Activated CD8-positive, alpha-beta T cell treated with anti-CD3 and anti-CD28 coated beads, Interleukin-2, amount 10 ng/mL, durations not matched to agents 7 days and 5 days (primary cell): ENCODE measurements around the gene INTS6L. TPM values are rescaled to one million over a fixed set of nuclear protein-coding genes. Genes with fewer than 3 reads are reported as not detected.

Source experiments
- ATAC-seq: fragments of 150-1000 bp; cut with Tn5 transposase; one replicate; pipeline ENCODE4 v1.10.0; 2021; ENCODE audit warnings: moderate library complexity
- CTCF ChIA-PET: fragments of 350-600 bp; sonication (Branson Sonifier 250); formaldehyde crosslinking; loops from one replicate; lab custom pipeline; 2021; ENCODE audit warnings: antibody characterized with exemption; lab: Charles Lee
- POLR2A ChIA-PET: fragments of 350-600 bp; sonication (Branson Sonifier 250); formaldehyde crosslinking; loops from one replicate; lab custom pipeline; 2021; ENCODE audit warnings: antibody characterized with exemption; lab: Charles Lee
- DNase-seq: peaks from one replicate; pipeline ENCODE4 v3.0.0-alpha.2; 2020
- H3K27ac Mint-ChIP-seq: one replicate; pipeline ENCODE4 v1.8.0; 2021; ENCODE audit warnings: mild to moderate bottlenecking, mixed read lengths
- H3K27me3 Mint-ChIP-seq: one replicate; pipeline ENCODE4 v1.8.0; 2021; ENCODE audit warnings: low read depth, mixed read lengths
- H3K36me3 Mint-ChIP-seq: one replicate; pipeline ENCODE4 v1.8.0; 2021; ENCODE audit warnings: low read depth, mixed read lengths
- H3K4me1 Mint-ChIP-seq: one replicate; pipeline ENCODE4 v1.8.0; 2021; ENCODE audit warnings: low read depth, mixed read lengths
- H3K4me3 Mint-ChIP-seq: one replicate; pipeline ENCODE4 v1.8.0; 2021; ENCODE audit warnings: mild to moderate bottlenecking, mixed read lengths
- H3K9me3 Mint-ChIP-seq: one replicate; pipeline ENCODE4 v1.8.0; 2022; ENCODE audit warnings: mixed read lengths; ENCODE audit not compliant: insufficient read depth
- total RNA-seq, 2 experiments: library from RNA; stranded (reverse); gene quantifications; one replicate each; pipeline ENCODE4 v1.2.3, GENCODE V29; 2021

INTS6L gene
- 10 to 100 TPM; 24.4 to 24.9 TPM for total RNA-seq

GRCh38 chrX:135520553-135521404 lies at the start of gene INTS6L:
Gene INTS6L (plus strand): TSS chrX:135520660. CDS start chrX:135520993, 333 bp downstream.
- H3K9me3 Mint-ChIP-seq: no peaks in the 10 kb centered on the region
- peak within 1 kb of the TSS; percentile 100 for H3K27ac Mint-ChIP-seq
- POLR2A ChIA-PET: interaction anchor here (0.8 to 1.2 kb wide), 6 partner anchors 11 to 714 kb away, joined by 3 to 5 read pairs (median 3); a partner anchor contains a TSS
- H3K36me3 Mint-ChIP-seq: peaks cover 17% of the 10 kb centered on the region
- H3K4me1 Mint-ChIP-seq: peaks cover 24% of the 10 kb centered on the region
- H3K27me3 Mint-ChIP-seq: no peaks in the 10 kb centered on the region
- CTCF ChIA-PET: interaction anchor here (2.6 kb wide), 1 partner anchor 11 kb away, joined by 6 read pairs; no protein-coding TSS in a partner anchor
- ATAC-seq: peak; percentile 85
- peak within 1 kb of the TSS; percentile 99 for H3K4me3 Mint-ChIP-seq
- peak; percentile 92 for DNase-seq

GRCh38 chrX:135476378-135476777 lies 44.1 kb upstream of the INTS6L start:
- ChIA-PET POLR2A (no interaction called here), CTCF (no interaction called here)
- Mint-ChIP-seq H3K9me3 (no peaks in the 10 kb centered on the region), H3K36me3 (no peaks in the 10 kb centered on the region), H3K27me3 (peaks cover 19% of the 10 kb centered on the region), H3K4me3 (peak overlapping the region; percentile 12), H3K27ac (no peak overlapping the region), H3K4me1 (peaks cover 20% of the 10 kb centered on the region)
- peak; percentile 27 for DNase-seq
- no peak for ATAC-seq

GRCh38 chrX:135477576-135477975 lies 42.9 kb upstream of the INTS6L start:
- peak; percentile 86 for ATAC-seq
- Mint-ChIP-seq H3K4me3 (no peak overlapping the region), H3K27ac (peak overlapping the region; percentile 0), H3K27me3 (peaks cover 14% of the 10 kb centered on the region), H3K36me3 (no peaks in the 10 kb centered on the region), H3K4me1 (peaks cover 20% of the 10 kb centered on the region), H3K9me3 (no peaks in the 10 kb centered on the region)
- peak; percentile 65 for DNase-seq
- CTCF ChIA-PET: no interaction called here
- POLR2A ChIA-PET: no interaction called here

GRCh38 chrX:135480076-135480475 lies 40.4 kb upstream of the INTS6L start:
- ATAC-seq: no peak
- H3K4me1 Mint-ChIP-seq: peaks cover 20% of the 10 kb centered on the region
- POLR2A ChIA-PET: no interaction called here
- CTCF ChIA-PET: no interaction called here
- peaks cover 3% of the 10 kb centered on the region for H3K27me3 Mint-ChIP-seq
- no peaks in the 10 kb centered on the region for H3K9me3 Mint-ChIP-seq
- DNase-seq: no peak
- no peak overlapping the region for H3K27ac Mint-ChIP-seq
- no peak overlapping the region for H3K4me3 Mint-ChIP-seq
- H3K36me3 Mint-ChIP-seq: no peaks in the 10 kb centered on the region

GRCh38 chrX:135481696-135482179 lies 38.7 kb upstream of the INTS6L start:
- Mint-ChIP-seq H3K4me1 (peaks cover 7% of the 10 kb centered on the region), H3K36me3 (no peaks in the 10 kb centered on the region), H3K9me3 (no peaks in the 10 kb centered on the region), H3K27me3 (no peaks in the 10 kb centered on the region), H3K4me3 (no peak overlapping the region), H3K27ac (no peak overlapping the region)
- ChIA-PET CTCF (interaction anchor here (0.6 kb wide), 1 partner anchor 113 kb away, joined by 3 read pairs; no protein-coding TSS in a partner anchor), POLR2A (no interaction called here)
- DNase-seq: no peak
- no peak for ATAC-seq

- no peak overlapping the region for H3K27ac Mint-ChIP-seq
- H3K27me3 Mint-ChIP-seq: no peaks in the 10 kb centered on the region
- DNase-seq (peak; percentile 31), ATAC-seq (no peak)
- no peaks in the 10 kb centered on the region for H3K9me3 Mint-ChIP-seq
- no peaks in the 10 kb centered on the region for H3K4me1 Mint-ChIP-seq
- no peaks in the 10 kb centered on the region for H3K36me3 Mint-ChIP-seq
- ChIA-PET POLR2A (no interaction called here), CTCF (interaction anchor here (0.6 to 1.3 kb wide), 11 partner anchors 10 to 315 kb away, joined by 3 to 8 read pairs (median 3); no protein-coding TSS in a partner anchor)
- no peak overlapping the region for H3K4me3 Mint-ChIP-seq
Measured at GRCh38 chrX:135484641-135485289, 35.7 kb upstream of the INTS6L start.

GRCh38 chrX:135489542-135489941 lies 30.9 kb upstream of the INTS6L start:
- ChIA-PET POLR2A (interaction anchor here (0.5 kb wide), 1 partner anchor 79 kb away, joined by 3 read pairs; no protein-coding TSS in a partner anchor), CTCF (no interaction called here)
- Mint-ChIP-seq H3K4me3 (no peak overlapping the region), H3K9me3 (no peaks in the 10 kb centered on the region), H3K27ac (no peak overlapping the region), H3K4me1 (no peaks in the 10 kb centered on the region), H3K27me3 (peaks cover 2% of the 10 kb centered on the region), H3K36me3 (no peaks in the 10 kb centered on the region)
- ATAC-seq (no peak), DNase-seq (no peak)

- Mint-ChIP-seq H3K4me1 (no peaks in the 10 kb centered on the region), H3K27me3 (peaks cover 2% of the 10 kb centered on the region), H3K4me3 (no peak overlapping the region), H3K27ac (no peak overlapping the region), H3K36me3 (no peaks in the 10 kb centered on the region), H3K9me3 (no peaks in the 10 kb centered on the region)
- ATAC-seq: no peak
- DNase-seq: no peak
- ChIA-PET CTCF (no interaction called here), POLR2A (no interaction called here)
Measured at GRCh38 chrX:135490979-135491514, 29.4 kb upstream of the INTS6L start.

- ATAC-seq (no peak), DNase-seq (no peak)
- Mint-ChIP-seq H3K4me3 (no peak overlapping the region), H3K27me3 (peaks cover 9% of the 10 kb centered on the region), H3K27ac (no peak overlapping the region), H3K36me3 (no peaks in the 10 kb centered on the region), H3K4me1 (no peaks in the 10 kb centered on the region), H3K9me3 (no peaks in the 10 kb centered on the region)
- ChIA-PET POLR2A (no interaction called here), CTCF (no interaction called here)
Measured at GRCh38 chrX:135494453-135494852, 26.0 kb upstream of the INTS6L start.

- DNase-seq: no peak
- no peak overlapping the region for H3K4me3 Mint-ChIP-seq
- ChIA-PET CTCF (no interaction called here), POLR2A (no interaction called here)
- no peaks in the 10 kb centered on the region for H3K9me3 Mint-ChIP-seq
- ATAC-seq: no peak
- H3K27me3 Mint-ChIP-seq: peaks cover 11% of the 10 kb centered on the region
- H3K36me3 Mint-ChIP-seq: no peaks in the 10 kb centered on the region
- no peaks in the 10 kb centered on the region for H3K4me1 Mint-ChIP-seq
- no peak overlapping the region for H3K27ac Mint-ChIP-seq
Measured at GRCh38 chrX:135497736-135498135, 22.7 kb upstream of the INTS6L start.

- ChIA-PET CTCF (interaction anchor here (0.5 kb wide), 1 partner anchor 13 kb away, joined by 3 read pairs; no protein-coding TSS in a partner anchor), POLR2A (no interaction called here)
- no peaks in the 10 kb centered on the region for H3K36me3 Mint-ChIP-seq
- no peaks in the 10 kb centered on the region for H3K9me3 Mint-ChIP-seq
- H3K27ac Mint-ChIP-seq: no peak overlapping the region
- ATAC-seq (no peak), DNase-seq (no peak)
- H3K4me3 Mint-ChIP-seq: no peak overlapping the region
- H3K4me1 Mint-ChIP-seq: no peaks in the 10 kb centered on the region
- H3K27me3 Mint-ChIP-seq: peaks cover 11% of the 10 kb centered on the region
Measured at GRCh38 chrX:135498236-135498635, 22.2 kb upstream of the INTS6L start.
